NT2/D1 (cell line): Measurements from ENCODE around the gene TTC23.

Experiments used
- YY1 ChIP-seq: IDR thresholded peaks from 2 replicates; pipeline ENCODE4 v1.6.1; 2011; ENCODE audit not compliant: insufficient read length, insufficient read depth
- ZNF274 ChIP-seq: IDR thresholded peaks from 2 replicates; pipeline ENCODE4 v1.6.1; 2011; ENCODE audit warnings: mild to moderate bottlenecking, low read depth, low read length

GRCh38 chr15:99273801-99274200 is 24.4 kb upstream of the TTC23 start:
- TF ChIP-seq YY1 (no peak), ZNF274 (no peak)
